ENCODE results near the gene ZNRF1.

DNA sequence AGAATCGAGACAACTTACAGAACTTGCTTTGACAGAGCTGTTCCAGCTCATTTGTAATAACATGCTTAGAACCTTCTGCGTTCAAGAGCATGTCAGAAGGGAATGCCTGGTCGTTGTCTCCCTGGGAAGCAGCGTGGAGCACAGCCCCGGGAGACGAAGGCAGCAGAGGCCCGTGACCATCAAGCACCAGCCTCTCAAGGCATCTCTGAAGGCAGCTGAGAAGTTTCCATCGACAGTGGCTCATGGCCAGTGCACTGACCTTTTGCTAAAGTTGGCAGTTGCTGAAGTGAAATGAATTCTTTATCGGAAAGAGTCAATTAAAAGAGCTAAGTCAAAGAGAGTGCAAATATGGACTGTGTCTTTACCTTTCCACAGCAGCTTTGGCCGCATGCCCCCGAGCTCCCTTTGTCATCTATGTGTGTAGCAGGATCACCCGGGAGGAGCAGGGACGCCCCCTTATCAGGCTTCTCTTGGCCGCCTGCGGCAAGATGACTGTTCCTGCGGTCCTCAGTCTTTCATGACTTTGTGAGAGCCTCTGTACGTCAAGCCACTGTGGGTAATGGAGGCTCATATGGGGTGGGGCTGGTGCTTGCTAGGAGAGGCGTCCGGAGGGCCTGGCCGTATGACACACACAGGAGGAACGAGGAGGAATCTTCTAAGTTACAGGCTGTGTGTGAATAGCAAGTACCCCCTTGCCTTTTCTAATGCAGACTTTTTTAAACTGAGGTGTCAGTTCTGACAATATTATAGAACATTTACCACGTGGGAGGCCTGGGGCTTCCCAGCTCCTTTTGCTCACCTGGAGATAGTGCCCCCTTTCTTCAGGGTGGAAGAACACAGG lies 63.5 kb downstream of the ZNRF1 start:
- TF ChIP-seq, protein P1, sequence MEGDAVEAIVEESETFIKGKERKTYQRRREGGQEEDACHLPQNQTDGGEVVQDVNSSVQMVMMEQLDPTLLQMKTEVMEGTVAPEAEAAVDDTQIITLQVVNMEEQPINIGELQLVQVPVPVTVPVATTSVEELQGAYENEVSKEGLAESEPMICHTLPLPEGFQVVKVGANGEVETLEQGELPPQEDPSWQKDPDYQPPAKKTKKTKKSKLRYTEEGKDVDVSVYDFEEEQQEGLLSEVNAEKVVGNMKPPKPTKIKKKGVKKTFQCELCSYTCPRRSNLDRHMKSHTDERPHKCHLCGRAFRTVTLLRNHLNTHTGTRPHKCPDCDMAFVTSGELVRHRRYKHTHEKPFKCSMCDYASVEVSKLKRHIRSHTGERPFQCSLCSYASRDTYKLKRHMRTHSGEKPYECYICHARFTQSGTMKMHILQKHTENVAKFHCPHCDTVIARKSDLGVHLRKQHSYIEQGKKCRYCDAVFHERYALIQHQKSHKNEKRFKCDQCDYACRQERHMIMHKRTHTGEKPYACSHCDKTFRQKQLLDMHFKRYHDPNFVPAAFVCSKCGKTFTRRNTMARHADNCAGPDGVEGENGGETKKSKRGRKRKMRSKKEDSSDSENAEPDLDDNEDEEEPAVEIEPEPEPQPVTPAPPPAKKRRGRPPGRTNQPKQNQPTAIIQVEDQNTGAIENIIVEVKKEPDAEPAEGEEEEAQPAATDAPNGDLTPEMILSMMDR (IDR thresholded peaks at IDR 0.05): no peak
- TF ChIP-seq POLR2A (IDR thresholded peaks at IDR 0.05): no peak
